Tibial nerve (tissue), 4 donors: ENCODE data around the gene HEMK1. TPM values are rescaled to one million over a fixed set of nuclear protein-coding genes. Genes with fewer than 3 reads are reported as not detected.

Experiments used
- DNase-seq, 2 donors: peaks; one replicate each; pipeline ENCODE4 v3.0.0-alpha.2; 2019; ENCODE audit warnings: low spot score in 2 of 2
- H3K27ac ChIP-seq, 4 donors: fragments of 200-600 bp; sonication (generic) in 3 of 4; one replicate each; pipeline ENCODE4 v1.5.1; 2017 to 2019; ENCODE audit warnings: mild to moderate bottlenecking in 1 of 4
- H3K27me3 ChIP-seq, 2 donors: fragments of 200-600 bp; sonication (generic) in 1 of 2; one replicate each; pipeline versions ENCODE4 v1.5.1 to v1.6.0; 2017 to 2019
- H3K36me3 ChIP-seq, 3 donors: fragments of 200-600 bp; sonication (generic); one replicate each; pipeline ENCODE4 v1.5.1; 2018 to 2019
- H3K4me1 ChIP-seq, 4 donors: fragments of 200-600 bp; sonication (generic) in 3 of 4; one replicate each; pipeline ENCODE4 v1.5.1; 2017 to 2019
- H3K4me3 ChIP-seq, 4 donors: fragments of 200-600 bp; sonication (generic) in 3 of 4; one replicate each; pipeline ENCODE4 v1.5.1; 2017 to 2019; ENCODE audit warnings: mild to moderate bottlenecking in 1 of 4, moderate library complexity in 1 of 4
- H3K9me3 ChIP-seq, 4 donors: fragments of 200-600 bp; sonication (generic) in 3 of 4; one replicate each; pipeline ENCODE4 v1.5.1; 2017 to 2019
- CTCF ChIP-seq, 5 experiments: fragments of 200-600 bp in 3 of 5; fragments of 450-650 bp in 2 of 5; sonication (generic) in 3 of 5; IDR thresholded peaks; one replicate each; pipeline ENCODE4 v1.5.1; 2016 to 2019; ENCODE audit warnings: antibody characterized with exemption in 5 of 5, mild to moderate bottlenecking in 3 of 5, moderate library complexity in 2 of 5
- EP300 ChIP-seq, 2 donors: sonication (generic); formaldehyde crosslinking; IDR thresholded peaks; one replicate each; pipeline ENCODE4 v1.6.1; 2017; ENCODE audit warnings: antibody characterized with exemption in 2 of 2, mild to moderate bottlenecking in 1 of 2
- POLR2A ChIP-seq, 2 donors: fragments of 450-650 bp; IDR thresholded peaks; one replicate each; pipeline ENCODE4 v1.6.1; 2017; ENCODE audit warnings: antibody characterized with exemption in 2 of 2, mild to moderate bottlenecking in 2 of 2, moderate library complexity in 2 of 2
- WGBS, 2 donors: methylation state at CpG; one replicate each; pipeline ENCODE4 v1.1.5; 2018; 5-methylcytosine and 5-hydroxymethylcytosine counted together
- total RNA-seq, 4 donors: library from RNA; depleted of rRNA; stranded (reverse); fragments of >200 nt; gene quantifications; one replicate each; pipeline ENCODE4 v1.1.0, GENCODE V29; 2016

The HEMK1 gene
- total RNA-seq, 4 donors from 2014 or later, result 6.9 to 10.2 (median 8.8) TPM

- Histone ChIP-seq H3K27ac (peak overlapping the region in 3 of 4 donors; percentile 87 to 93 (median 91)), H3K9me3 (no peaks in the 10 kb centered on the region), H3K4me1 (peaks cover 0 to 52% (median 15%) of the 10 kb centered on the region in 4 donors), H3K27me3 (no peaks in the 10 kb centered on the region), H3K4me3 (peak overlapping the region; percentile 73 to 92 (median 82)), H3K36me3 (peaks cover 0 to 10% (median 0%) of the 10 kb centered on the region in 3 donors)
- TF ChIP-seq CTCF (IDR thresholded peaks at IDR 0.05) (no peak), POLR2A (IDR thresholded peaks at IDR 0.05) (no peak), EP300 (IDR thresholded peaks at IDR 0.05) (no peak)
- DNase-seq, result no peak
- WGBS, 2 donors, result 56 to 74% methylated on average over 2 to 5 of the region's 6 CpGs
These were observed 48.7 kb downstream of the HEMK1 start for GRCh38 chr3:50617911-50618481.

GRCh38 chr3:50620420-50620819 is 51.1 kb downstream of the HEMK1 start:
- WGBS, 2 donors, result 71% methylated on average over 1 of the region's 1 CpG; no CpG with 5 or more reads in 1 of the 2 donors
- Histone ChIP-seq H3K36me3 (peaks cover 0 to 11% (median 0%) of the 10 kb centered on the region in 3 donors), H3K27ac (peak overlapping the region in 2 of 4 donors; percentile 21 to 42), H3K4me3 (no peak overlapping the region), H3K9me3 (no peaks in the 10 kb centered on the region), H3K27me3 (no peaks in the 10 kb centered on the region), H3K4me1 (peaks cover 0 to 50% (median 23%) of the 10 kb centered on the region in 4 donors)
- DNase-seq, result no peak
- TF ChIP-seq EP300 (IDR thresholded peaks at IDR 0.05), result peak in 1 of 2 donors; percentile 12
- TF ChIP-seq POLR2A (IDR thresholded peaks at IDR 0.05), result no peak

- no peak overlapping the region for H3K4me3 ChIP-seq
- DNase-seq, result no peak
- H3K27me3 ChIP-seq, result no peaks in the 10 kb centered on the region
- H3K9me3 ChIP-seq, result no peaks in the 10 kb centered on the region
- no peak for TF ChIP-seq CTCF (IDR thresholded peaks at IDR 0.05)
- no peak for TF ChIP-seq POLR2A (IDR thresholded peaks at IDR 0.05)
- no peak for TF ChIP-seq EP300 (IDR thresholded peaks at IDR 0.05)
- peaks cover 0 to 51% (median 23%) of the 10 kb centered on the region in 4 donors for H3K4me1 ChIP-seq
- 63 to 67% methylated on average over 4 of the region's 4 CpGs for WGBS, 2 donors
- peaks cover 0 to 11% (median 0%) of the 10 kb centered on the region in 3 donors for H3K36me3 ChIP-seq
- H3K27ac ChIP-seq, result peak overlapping the region in 2 of 4 donors; percentile 21 to 30
These were observed 51.5 kb downstream of the HEMK1 start for GRCh38 chr3:50620820-50621219.

- H3K27ac ChIP-seq, result no peak overlapping the region
- WGBS, 2 donors, result 67 to 75% methylated on average over 3 of the region's 3 CpGs
- H3K27me3 ChIP-seq, result no peaks in the 10 kb centered on the region
- TF ChIP-seq CTCF (IDR thresholded peaks at IDR 0.05) (no peak), EP300 (IDR thresholded peaks at IDR 0.05) (no peak), POLR2A (IDR thresholded peaks at IDR 0.05) (no peak)
- no peak for DNase-seq
- H3K4me3 ChIP-seq, result no peak overlapping the region
- H3K4me1 ChIP-seq, result peaks cover 0 to 52% (median 21%) of the 10 kb centered on the region in 4 donors
- H3K9me3 ChIP-seq, result no peaks in the 10 kb centered on the region
- peaks cover 0 to 11% (median 0%) of the 10 kb centered on the region in 3 donors for H3K36me3 ChIP-seq
These were observed 53.6 kb downstream of the HEMK1 start for GRCh38 chr3:50622881-50623280.

GRCh38 chr3:50623840-50624474 is 54.6 kb downstream of the HEMK1 start:
- 50 to 51% methylated on average over 6 of the region's 6 CpGs for WGBS, 2 donors

More at GRCh38 chr3:50623840-50624474, 54.6 kb downstream of the HEMK1 start:
- Histone ChIP-seq H3K27me3 (no peaks in the 10 kb centered on the region), H3K9me3 (no peaks in the 10 kb centered on the region), H3K27ac (no peak overlapping the region), H3K4me1 (peaks cover 0 to 46% (median 14%) of the 10 kb centered on the region in 4 donors), H3K4me3 (no peak overlapping the region), H3K36me3 (peaks cover 0 to 11% (median 0%) of the 10 kb centered on the region in 3 donors)
- no peak for DNase-seq
- TF ChIP-seq CTCF (IDR thresholded peaks at IDR 0.05) (no peak), POLR2A (IDR thresholded peaks at IDR 0.05) (no peak), EP300 (IDR thresholded peaks at IDR 0.05) (no peak)
